H1 (cell line): ENCODE data around the gene COL4A2. TPM values are rescaled to one million over a fixed set of nuclear protein-coding genes. Genes with fewer than 3 reads are reported as not detected.

Experiments
- CTCF ChIA-PET: fragments of 300-600 bp; sonication (Branson Sonifier 250); formaldehyde crosslinking; loops from one replicate; lab custom pipeline; 2021; ENCODE audit not compliant: partially characterized antibody; lab: Charles Lee
- POLR2A ChIA-PET: fragments of 300-600 bp; sonication (Branson Sonifier 250); formaldehyde crosslinking; loops from one replicate; lab custom pipeline; 2021; ENCODE audit warnings: inconsistent platforms; ENCODE audit not compliant: partially characterized antibody; lab: Charles Lee
- DNase-seq, 2 experiments: peaks; one replicate each; pipeline versions ENCODE4 v3.0.0 to v3.0.0-alpha.2; 2010 to 2022; ENCODE audit warnings: low spot score in 2 of 2, low read depth in 1 of 2, mixed read lengths in 1 of 2
- FAIRE-seq: peaks from 2 replicates; lab custom pipeline; 2011; peaks lifted over from hg19 to GRCh38; lab: Jason Lieb, UNC
- H2AFZ ChIP-seq: 2 replicates; pipeline ENCODE4 v1.8.1; 2012; ENCODE audit warnings: low read length, inconsistent platforms
- H2AK5ac ChIP-seq: 2 replicates; pipeline ENCODE4 v1.6.1; 2013; ENCODE audit warnings: low read depth, low read length
- H2BK120ac ChIP-seq: replicated peaks from 2 replicates; pipeline ENCODE3; 2013; ENCODE audit warnings: low read depth, low read length, inconsistent platforms
- H2BK12ac ChIP-seq: 2 replicates; pipeline ENCODE4 v1.6.1; 2013; ENCODE audit warnings: low read depth, low read length
- H2BK15ac ChIP-seq: 2 replicates; pipeline ENCODE4 v1.6.1; 2013; ENCODE audit warnings: low read length
- H2BK20ac ChIP-seq: 2 replicates; pipeline ENCODE4 v1.6.1; 2013; ENCODE audit warnings: low read length
- H2BK5ac ChIP-seq: 2 replicates; pipeline ENCODE4 v1.6.1; 2013; ENCODE audit warnings: low read depth, low read length
- H3K14ac ChIP-seq: 2 replicates; pipeline ENCODE4 v1.6.1; 2013; ENCODE audit warnings: inconsistent platforms; ENCODE audit not compliant: insufficient read length
- H3K18ac ChIP-seq: 2 replicates; pipeline ENCODE4 v1.6.1; 2013; ENCODE audit warnings: low read length; ENCODE audit errors: extremely low read depth
- H3K23ac ChIP-seq: 2 replicates; pipeline ENCODE4 v1.6.1; 2013; ENCODE audit warnings: inconsistent platforms; ENCODE audit not compliant: insufficient read length
- H3K23me2 ChIP-seq: 2 replicates; pipeline ENCODE4 v1.6.1; 2013; ENCODE audit warnings: low read depth, low read length
- H3K27ac ChIP-seq: 2 replicates; pipeline ENCODE4 v1.6.1; 2011; ENCODE audit warnings: low read depth, low read length, inconsistent platforms
- H3K27me3 ChIP-seq, 4 experiments: replicated peaks in 1 of 4; 1 replicate in 1 of 4; 2 replicates in 3 of 4; pipeline versions ENCODE4 v1.6.1 to v1.8.1; 2011 to 2013; ENCODE audit warnings: low read length in 3 of 4, mild to moderate bottlenecking in 3 of 4, inconsistent platforms in 2 of 4, mixed read lengths in 2 of 4, moderate library complexity in 1 of 4; ENCODE audit not compliant: control insufficient read depth in 3 of 4, insufficient read depth in 3 of 4; ENCODE audit errors: extremely low read depth in 1 of 4
- H3K36me3 ChIP-seq, 4 experiments: 2 replicates each; pipeline versions ENCODE4 v1.6.1 to v1.8.1; 2011 to 2013; ENCODE audit warnings: mild to moderate bottlenecking in 4 of 4, low read length in 3 of 4, moderate library complexity in 2 of 4, control low read depth in 1 of 4, inconsistent platforms in 1 of 4; ENCODE audit not compliant: insufficient read depth in 4 of 4, control insufficient read depth in 2 of 4
- H3K4ac ChIP-seq: replicated peaks from 2 replicates; pipeline ENCODE3; 2013; ENCODE audit warnings: low read length, low read depth, mixed read lengths, inconsistent platforms; ENCODE audit not compliant: insufficient read length
- H3K4me1 ChIP-seq, 4 experiments: replicated peaks in 1 of 4; 1 replicate in 1 of 4; 2 replicates in 3 of 4; pipeline versions ENCODE4 v1.6.1 to v1.8.1; 2011 to 2013; ENCODE audit warnings: low read length in 3 of 4, inconsistent platforms in 2 of 4, mixed read lengths in 1 of 4; ENCODE audit not compliant: insufficient read depth in 4 of 4, control insufficient read depth in 3 of 4
- H3K4me2 ChIP-seq, 2 experiments: 2 replicates each; pipeline versions ENCODE4 v1.6.1 to v1.8.1; 2011 to 2013; ENCODE audit warnings: low read depth in 2 of 2, low read length in 2 of 2, control low read depth in 1 of 2, inconsistent platforms in 1 of 2, mild to moderate bottlenecking in 1 of 2; ENCODE audit not compliant: insufficient read depth in 1 of 2
- H3K4me3 ChIP-seq, 4 experiments: fragments of 200-600, 300-600 bp in 1 of 4; sonication (generic), shearing (Covaris generic), sonication (Bioruptor Twin) in 1 of 4; 2 replicates each; pipeline versions ENCODE4 v1.5.1 to v1.8.1; 2011 to 2016; ENCODE audit warnings: low read length in 4 of 4, low read depth in 3 of 4, control low read depth in 2 of 4, inconsistent platforms in 2 of 4, mild to moderate bottlenecking in 2 of 4, mixed read lengths in 1 of 4, moderate library complexity in 1 of 4; ENCODE audit not compliant: insufficient read depth in 2 of 4; ENCODE audit errors: extremely low read depth in 1 of 4
- H3K56ac ChIP-seq: replicated peaks from 2 replicates; pipeline ENCODE3; 2013; ENCODE audit warnings: low read depth, mild to moderate bottlenecking, mixed read lengths, low read length, inconsistent platforms; ENCODE audit not compliant: insufficient read length
- H3K79me1 ChIP-seq: 2 replicates; pipeline ENCODE4 v1.6.1; 2013; ENCODE audit warnings: low read depth, low read length, control low read depth
- H3K79me2 ChIP-seq, 2 experiments: 2 replicates each; pipeline versions ENCODE4 v1.6.1 to v1.8.1; 2012 to 2013; ENCODE audit warnings: low read length in 2 of 2, mild to moderate bottlenecking in 2 of 2, inconsistent platforms in 1 of 2; ENCODE audit not compliant: insufficient read depth in 2 of 2, control insufficient read depth in 1 of 2
- H3K9ac ChIP-seq, 4 experiments: replicated peaks in 1 of 4; 1 replicate in 1 of 4; 2 replicates in 3 of 4; pipeline versions ENCODE4 v1.6.1 to v1.8.1; 2011 to 2013; ENCODE audit warnings: low read depth in 3 of 4, low read length in 3 of 4, control low read depth in 2 of 4, mild to moderate bottlenecking in 2 of 4, moderate library complexity in 2 of 4, inconsistent platforms in 1 of 4; ENCODE audit errors: extremely low read depth in 1 of 4
- H3K9me3 ChIP-seq, 2 experiments: 2 replicates each; pipeline versions ENCODE4 v1.6.1 to v1.8.1; 2012 to 2013; ENCODE audit warnings: mild to moderate bottlenecking in 2 of 2, moderate library complexity in 2 of 2, control low read depth in 1 of 2, inconsistent platforms in 1 of 2, low read depth in 1 of 2, low read length in 1 of 2, mixed read lengths in 1 of 2; ENCODE audit not compliant: insufficient read depth in 2 of 2
- H4K20me1 ChIP-seq, 2 experiments: replicated peaks in 1 of 2; 2 replicates each; pipeline versions ENCODE3 to v1.8.1; 2011 to 2013; ENCODE audit warnings: inconsistent platforms in 2 of 2, low read length in 2 of 2, mild to moderate bottlenecking in 1 of 2; ENCODE audit not compliant: insufficient read depth in 2 of 2, control insufficient read depth in 1 of 2
- H4K5ac ChIP-seq: 2 replicates; pipeline ENCODE4 v1.6.1; 2013; ENCODE audit warnings: low read length, low read depth, mixed read lengths, inconsistent platforms; ENCODE audit not compliant: insufficient read length
- H4K8ac ChIP-seq: 2 replicates; pipeline ENCODE4 v1.8.0; 2013; ENCODE audit warnings: mild to moderate bottlenecking, moderate library complexity, low read length, inconsistent platforms; ENCODE audit not compliant: insufficient read depth; ENCODE audit errors: extremely low read depth
- H4K91ac ChIP-seq: replicated peaks from 2 replicates; pipeline ENCODE3; 2013; ENCODE audit warnings: low read length, mixed read lengths, inconsistent platforms; ENCODE audit not compliant: insufficient read length
- BRCA1 ChIP-seq: IDR thresholded peaks from 2 replicates; pipeline ENCODE4 v1.6.1; 2012; ENCODE audit warnings: low read depth, low read length, improper control_type of control experiment
- POLR2A ChIP-seq, 2 experiments: IDR thresholded peaks; 1 replicate in 1 of 2; 2 replicates in 1 of 2; pipeline ENCODE4 v1.6.1; 2011; ENCODE audit warnings: low read depth in 2 of 2, low read length in 2 of 2, mild to moderate bottlenecking in 2 of 2; ENCODE audit errors: control extremely low read depth in 1 of 2
- POU5F1 ChIP-seq: IDR thresholded peaks from 2 replicates; pipeline ENCODE4 v1.6.1; 2011; ENCODE audit warnings: low read depth, mild to moderate bottlenecking, low read length, moderate library complexity
- WGBS, 2 experiments: shearing (Covaris generic) in 1 of 2; methylation state at CpG; one replicate each; pipeline versions ENCODE4 v1.1.6 to v1.1.7; 2013 to 2015; ENCODE audit warnings: low lambda C conversion rate in 2 of 2, mixed read lengths in 2 of 2, inconsistent platforms in 1 of 2, low coverage in 1 of 2, missing lambda C conversion rate in 1 of 2; ENCODE audit not compliant: insufficient replicate concordance in 2 of 2, insufficient coverage in 1 of 2, insufficient read length in 1 of 2; ENCODE audit errors: extremely low coverage in 1 of 2, missing lambda C conversion rate in 1 of 2; 5-methylcytosine and 5-hydroxymethylcytosine counted together
- polyA plus RNA-seq, 7 experiments: library from polyadenylated mRNA; depleted of rRNA in 3 of 7; stranded (reverse) in 5 of 7; unstranded in 2 of 7; fragments of >200 nt in 5 of 7; fragments of 200-250 nt in 2 of 7; gene quantifications; 1 replicate in 5 of 7; 2 replicates in 1 of 7; 4 replicates in 1 of 7; pipeline versions ENCODE4 v1.2.1 to v1.2.3, GENCODE V29; 2011 to 2013; ENCODE audit warnings: missing spikeins in 2 of 7, mixed read lengths in 2 of 7
- total RNA-seq: library from RNA; stranded (reverse); fragmentation: NEBNext Ultra II Directional; extraction: Animal tissue kit (Norgen Biotek cat#: 25700); gene quantifications from 2 replicates; pipeline ENCODE4 v1.2.1, GENCODE V29; 2021

The COL4A2 gene
- total and polyA plus RNA-seq, 2 of the 8 experiments (the other 6 are each of a cell fraction or from before 2014, with no cell fraction given): 80.4 to 87.3 TPM

- no peak overlapping the region for H3K9ac ChIP-seq
- H2AK5ac ChIP-seq: no peak overlapping the region; the same call in 1 of the 2 replicates
- no peak overlapping the region for H4K8ac ChIP-seq
- WGBS, 2 experiments: 79% methylated on average over 6 of the region's 6 CpGs; no CpG with 5 or more reads in 1 of the 2 experiments
- CTCF ChIA-PET: no interaction called here
- H2BK120ac ChIP-seq: no peak overlapping the region
- POLR2A ChIA-PET: no interaction called here
- H2AFZ ChIP-seq: no peak overlapping the region
- H2BK12ac ChIP-seq: peak overlapping the region; percentile 20; the same call in 1 of the 2 replicates
- no peaks in the 10 kb centered on the region; the same call in 1 of the 2 replicates for H3K23me2 ChIP-seq
- FAIRE-seq (no peak), DNase-seq (no peak)
- no peak overlapping the region for H3K18ac ChIP-seq
- no peak overlapping the region for H2BK20ac ChIP-seq
- H3K4me1 ChIP-seq: peaks cover 0 to 3% (median under 1%) of the 10 kb centered on the region in 4 experiments; a peak in 3 of 7 replicates
- no peak overlapping the region for H3K56ac ChIP-seq
- no peak overlapping the region for H3K14ac ChIP-seq
- H4K5ac ChIP-seq: no peak overlapping the region
- no peak overlapping the region for H3K4me3 ChIP-seq
- H3K9me3 ChIP-seq: no peaks in the 10 kb centered on the region
- no peak overlapping the region for H3K4me2 ChIP-seq
- peaks cover 0 to 2% of the 10 kb centered on the region in 2 experiments for H4K20me1 ChIP-seq
- H4K91ac ChIP-seq: no peak overlapping the region
- no peak overlapping the region for H3K23ac ChIP-seq
- peaks cover 4% of the 10 kb centered on the region; the same call in 1 of the 2 replicates for H3K79me1 ChIP-seq
- H2BK15ac ChIP-seq: no peak overlapping the region
- H3K27ac ChIP-seq: no peak overlapping the region
- peak overlapping the region; percentile 17; the same call in 1 of the 2 replicates for H2BK5ac ChIP-seq
- H3K79me2 ChIP-seq: no peaks in the 10 kb centered on the region
- H3K4ac ChIP-seq: no peak overlapping the region
- H3K27me3 ChIP-seq: no peaks in the 10 kb centered on the region; a peak in 1 of 7 replicates
- no peaks in the 10 kb centered on the region; a peak in 1 of 8 replicates for H3K36me3 ChIP-seq
- no peak for TF ChIP-seq POLR2A (IDR thresholded peaks at IDR 0.05; ENCODE audit: control extremely low read depth in 1 of 2, low read depth in 2 of 2, low read length in 2 of 2)
- TF ChIP-seq POU5F1: no peak
- no peak for TF ChIP-seq BRCA1
Observed at GRCh38 chr13:110413676-110414040, 106.6 kb downstream of the COL4A2 start.
